Heart left ventricle (tissue), 13 donors: ENCODE measurements around the gene LYPLA2.

Source experiments
- POLR2A ChIP-seq, 2 donors: fragments of 450-650 bp; IDR thresholded peaks; one replicate each; pipeline ENCODE4 v1.6.1; 2017; ENCODE audit warnings: antibody characterized with exemption in 2 of 2, mild to moderate bottlenecking in 2 of 2, moderate library complexity in 2 of 2
- TF ChIP-seq, protein P1 (sequence below), 12 donors: fragments of 200-600 bp; sonication (generic) in 4 of 12; IDR thresholded peaks; one replicate each; pipeline versions ENCODE4 v1.5.0 to v1.8.0; 2018 to 2022; ENCODE audit warnings: antibody characterized with exemption in 12 of 12, mild to moderate bottlenecking in 5 of 12
- donor health status: ischemic (EF 13 %, LVEDD 7.1; RV severe dilation, severe dysfunction).
- donor health status: DM: no; HTN: yes; CAD: no.
- donor health status: DM: no; HTN: no; CAD: no.
- donor health status: ischemic (EF 25% LVEDD 6.9; RV normal size, moderate dysfunction).
- donor health status: ischemic (EF 25% LVEDD 5.7; RV mildly dilated, moderate dysfunction).
- donor health status: ischemic (EF 35%, LVEDD 5.7; RV mildly dilated, moderate dysfunction).
- donor health status: nonischemic (EF 11% LVEDD 7.7; RV severe dilation, severe dysfunction).
- donor health status: DM: yes; HTN: yes; CAD: no.
- donor health status: PGD.
- donor health status: ischemic (EF 29% LVEDD 5.4; RV normal size, mild dysfunction).
- donor health status: nonischemic (EF 23%, LVEDD 6.1; RV moderate dilation, normal function).

- no peak for TF ChIP-seq POLR2A (IDR thresholded peaks at IDR 0.05)
- TF ChIP-seq, protein P1, sequence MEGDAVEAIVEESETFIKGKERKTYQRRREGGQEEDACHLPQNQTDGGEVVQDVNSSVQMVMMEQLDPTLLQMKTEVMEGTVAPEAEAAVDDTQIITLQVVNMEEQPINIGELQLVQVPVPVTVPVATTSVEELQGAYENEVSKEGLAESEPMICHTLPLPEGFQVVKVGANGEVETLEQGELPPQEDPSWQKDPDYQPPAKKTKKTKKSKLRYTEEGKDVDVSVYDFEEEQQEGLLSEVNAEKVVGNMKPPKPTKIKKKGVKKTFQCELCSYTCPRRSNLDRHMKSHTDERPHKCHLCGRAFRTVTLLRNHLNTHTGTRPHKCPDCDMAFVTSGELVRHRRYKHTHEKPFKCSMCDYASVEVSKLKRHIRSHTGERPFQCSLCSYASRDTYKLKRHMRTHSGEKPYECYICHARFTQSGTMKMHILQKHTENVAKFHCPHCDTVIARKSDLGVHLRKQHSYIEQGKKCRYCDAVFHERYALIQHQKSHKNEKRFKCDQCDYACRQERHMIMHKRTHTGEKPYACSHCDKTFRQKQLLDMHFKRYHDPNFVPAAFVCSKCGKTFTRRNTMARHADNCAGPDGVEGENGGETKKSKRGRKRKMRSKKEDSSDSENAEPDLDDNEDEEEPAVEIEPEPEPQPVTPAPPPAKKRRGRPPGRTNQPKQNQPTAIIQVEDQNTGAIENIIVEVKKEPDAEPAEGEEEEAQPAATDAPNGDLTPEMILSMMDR (IDR thresholded peaks at IDR 0.05): no peak
Observed at GRCh38 chr1:23814016-23814415, 23.1 kb downstream of the LYPLA2 start.
